HG03442 (cell line): ENCODE data around the gene TPP2.

Experiments
- ATAC-seq: cut with Tn5 transposase; IDR thresholded peaks from one replicate; pipeline ENCODE4 v1.9.1; 2021; ENCODE audit warnings: mild to moderate bottlenecking, moderate library complexity; ENCODE audit not compliant: unreplicated experiment

The TPP2 gene

GRCh38 chr13:102593466-102593865, 3.3 kb upstream of the TPP2 start:
- ATAC-seq: no peak

GRCh38 chr13:102597029-102597961, 509 bp downstream of the TPP2 start:
- peak; percentile 23 for ATAC-seq

GRCh38 chr13:102598061-102598460, 1.3 kb downstream of the TPP2 start:
- no peak for ATAC-seq

- no peak for ATAC-seq
Observed at GRCh38 chr13:102599426-102600012, 2.7 kb downstream of the TPP2 start.

- no peak for ATAC-seq
Observed at GRCh38 chr13:102606537-102607309, 9.9 kb downstream of the TPP2 start.

- ATAC-seq: no peak
Observed at GRCh38 chr13:102608974-102609373, 12.2 kb downstream of the TPP2 start.

GRCh38 chr13:102609696-102610095, 12.9 kb downstream of the TPP2 start:
- no peak for ATAC-seq

GRCh38 chr13:102610296-102610895, 13.6 kb downstream of the TPP2 start:
- ATAC-seq: no peak

GRCh38 chr13:102617697-102618350, 21.0 kb downstream of the TPP2 start:
- no peak for ATAC-seq

GRCh38 chr13:102620516-102620915, 23.7 kb downstream of the TPP2 start:
- no peak for ATAC-seq

- ATAC-seq: no peak
Observed at GRCh38 chr13:102626928-102627327, 30.1 kb downstream of the TPP2 start.

- no peak for ATAC-seq
Observed at GRCh38 chr13:102628559-102628958, 31.8 kb downstream of the TPP2 start.

- no peak for ATAC-seq
Observed at GRCh38 chr13:102631198-102631597, 34.4 kb downstream of the TPP2 start.

GRCh38 chr13:102638741-102639140, 42.0 kb downstream of the TPP2 start:
- ATAC-seq: no peak

GRCh38 chr13:102642029-102642428, 45.2 kb downstream of the TPP2 start:
- no peak for ATAC-seq

- no peak for ATAC-seq
Observed at GRCh38 chr13:102642475-102642874, 45.7 kb downstream of the TPP2 start.

GRCh38 chr13:102643656-102644055, 46.9 kb downstream of the TPP2 start:
- no peak for ATAC-seq

- no peak for ATAC-seq
Observed at GRCh38 chr13:102645701-102646100, 48.9 kb downstream of the TPP2 start.

- no peak for ATAC-seq
Observed at GRCh38 chr13:102648046-102648445, 51.3 kb downstream of the TPP2 start.

- no peak for ATAC-seq
Observed at GRCh38 chr13:102650444-102650843, 53.7 kb downstream of the TPP2 start.

- no peak for ATAC-seq
Observed at GRCh38 chr13:102651392-102651791, 54.6 kb downstream of the TPP2 start.
